HG03565 (cell line): Measurements from ENCODE around the gene THNSL1.
"Not testable (repeated sequence)": the region's sequence is repeated elsewhere in the genome, so short reads cannot be mapped to it uniquely, and the experiment has no call there.

Source experiments
- ATAC-seq: cut with Tn5 transposase; IDR thresholded peaks from one replicate; pipeline ENCODE4 v1.9.1; 2021; ENCODE audit warnings: mild to moderate bottlenecking, moderate library complexity; ENCODE audit not compliant: unreplicated experiment

THNSL1 gene, protein sequence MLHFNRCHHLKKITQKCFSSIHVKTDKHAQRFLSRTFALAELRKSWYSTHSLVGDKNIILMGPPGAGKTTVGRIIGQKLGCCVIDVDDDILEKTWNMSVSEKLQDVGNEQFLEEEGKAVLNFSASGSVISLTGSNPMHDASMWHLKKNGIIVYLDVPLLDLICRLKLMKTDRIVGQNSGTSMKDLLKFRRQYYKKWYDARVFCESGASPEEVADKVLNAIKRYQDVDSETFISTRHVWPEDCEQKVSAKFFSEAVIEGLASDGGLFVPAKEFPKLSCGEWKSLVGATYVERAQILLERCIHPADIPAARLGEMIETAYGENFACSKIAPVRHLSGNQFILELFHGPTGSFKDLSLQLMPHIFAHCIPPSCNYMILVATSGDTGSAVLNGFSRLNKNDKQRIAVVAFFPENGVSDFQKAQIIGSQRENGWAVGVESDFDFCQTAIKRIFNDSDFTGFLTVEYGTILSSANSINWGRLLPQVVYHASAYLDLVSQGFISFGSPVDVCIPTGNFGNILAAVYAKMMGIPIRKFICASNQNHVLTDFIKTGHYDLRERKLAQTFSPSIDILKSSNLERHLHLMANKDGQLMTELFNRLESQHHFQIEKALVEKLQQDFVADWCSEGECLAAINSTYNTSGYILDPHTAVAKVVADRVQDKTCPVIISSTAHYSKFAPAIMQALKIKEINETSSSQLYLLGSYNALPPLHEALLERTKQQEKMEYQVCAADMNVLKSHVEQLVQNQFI

GRCh38 chr10:25016376-25017153 lies at the start of gene THNSL1:
Gene THNSL1 (plus strand): TSS chr10:25016612. CDS start chr10:25023224, 6,612 bp downstream.
- ATAC-seq = peak; percentile 98

- no peak for ATAC-seq
Observed at GRCh38 chr10:24966962-24967481, 49.4 kb upstream of the THNSL1 start.

- no peak for ATAC-seq
Observed at GRCh38 chr10:24968349-24968748, 48.1 kb upstream of the THNSL1 start.

DNA sequence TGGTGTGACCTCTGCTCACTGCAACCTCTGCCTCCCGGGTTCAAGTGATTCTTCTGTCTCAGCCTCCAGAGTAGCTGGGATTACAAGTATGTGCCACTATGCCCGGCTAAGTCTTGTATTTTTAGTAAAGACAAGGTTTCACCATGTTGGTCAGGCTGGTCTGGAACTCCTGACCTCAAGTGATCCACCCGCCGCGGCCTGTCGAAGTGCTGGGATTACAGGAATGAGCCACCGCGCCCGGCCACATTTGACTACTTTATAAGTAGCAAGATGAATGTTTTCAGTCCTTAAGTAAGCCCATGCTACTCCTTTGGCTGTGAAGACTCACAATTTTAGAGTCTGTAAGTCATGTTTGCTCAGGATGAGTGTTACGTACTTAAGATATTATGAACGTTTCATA lies 47.5 kb upstream of the THNSL1 start:
- ATAC-seq = not testable (repeated sequence)

DNA sequence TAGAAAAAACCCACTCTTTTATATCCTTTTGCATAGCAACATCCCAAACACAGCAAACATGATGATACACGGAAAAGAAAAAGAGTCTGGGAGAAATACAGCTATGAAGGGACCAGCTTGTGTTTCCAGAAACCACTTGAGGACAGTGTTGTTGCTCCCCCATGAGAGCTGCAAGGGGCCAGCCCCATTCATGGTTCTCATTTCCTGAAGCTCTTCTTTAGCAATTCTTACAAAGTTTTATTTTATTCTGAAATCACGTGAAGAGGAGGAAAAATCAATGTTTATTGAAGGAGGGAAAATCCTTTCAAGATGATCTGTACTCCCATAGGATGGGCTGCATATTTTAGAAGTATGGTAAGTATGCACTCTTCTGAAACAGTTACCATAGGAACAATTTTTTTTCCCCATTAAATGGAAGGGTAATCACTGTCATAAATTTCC lies 46.6 kb upstream of the THNSL1 start:
- no peak for ATAC-seq

DNA sequence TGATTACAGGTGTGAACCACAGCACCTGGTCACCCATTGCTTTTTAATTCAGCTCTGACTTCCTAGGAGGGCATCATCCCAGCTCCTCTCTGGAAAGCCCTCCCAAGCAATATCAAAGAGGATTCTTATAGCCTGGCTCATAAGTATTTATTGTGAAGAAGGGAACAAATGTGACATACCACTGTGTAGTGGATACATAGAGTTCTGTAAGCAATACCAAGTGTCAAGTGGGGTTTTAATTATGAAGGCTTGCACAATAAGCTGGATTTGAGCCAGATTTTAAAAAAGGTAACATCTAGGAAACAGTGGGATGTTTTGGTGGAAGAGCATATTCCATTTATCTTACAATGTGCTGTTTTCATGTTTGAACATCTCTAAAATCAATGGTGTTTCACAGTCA lies 45.0 kb upstream of the THNSL1 start:
- no peak for ATAC-seq

DNA sequence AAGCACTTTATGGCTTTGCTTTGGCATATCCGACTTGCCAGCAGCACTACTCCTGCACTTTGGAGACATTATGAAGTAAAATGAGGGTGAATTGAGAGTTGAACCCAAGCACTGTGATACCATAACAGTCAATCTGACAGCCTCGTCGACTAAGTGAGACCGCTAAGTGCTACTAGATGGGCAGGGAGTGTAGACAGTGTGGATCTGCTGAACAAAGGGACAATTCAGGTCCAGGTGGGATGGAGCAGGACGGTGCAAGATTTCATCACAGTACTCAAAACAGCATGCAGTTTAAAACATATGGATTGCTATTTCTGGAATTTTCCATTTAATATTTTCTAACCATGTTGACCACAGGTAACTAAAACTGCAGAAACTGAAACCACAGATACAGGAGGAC lies 43.2 kb upstream of the THNSL1 start:
- ATAC-seq = no peak

DNA sequence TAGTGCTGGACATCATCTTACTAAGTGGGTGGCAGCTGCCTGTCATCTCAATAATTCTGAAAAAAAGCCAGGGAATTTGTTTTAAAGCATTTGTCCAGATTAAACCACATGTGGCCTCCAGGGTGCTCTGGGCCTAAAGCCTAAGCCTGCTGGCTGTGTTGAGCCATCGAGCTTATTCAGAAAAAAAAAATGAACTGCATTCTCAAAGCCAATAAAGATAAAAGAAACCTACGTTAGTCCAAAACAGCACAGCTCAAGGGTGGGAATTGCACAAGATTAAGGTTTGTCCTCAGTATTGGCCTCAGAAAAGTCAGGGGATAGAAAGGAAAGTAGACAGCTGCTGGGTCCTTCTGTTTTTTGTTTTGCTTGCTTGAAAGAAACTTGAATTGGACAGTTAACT lies 41.4 kb upstream of the THNSL1 start:
- no peak for ATAC-seq

GRCh38 chr10:24979685-24980084 lies 36.7 kb upstream of the THNSL1 start:
- no peak for ATAC-seq

DNA sequence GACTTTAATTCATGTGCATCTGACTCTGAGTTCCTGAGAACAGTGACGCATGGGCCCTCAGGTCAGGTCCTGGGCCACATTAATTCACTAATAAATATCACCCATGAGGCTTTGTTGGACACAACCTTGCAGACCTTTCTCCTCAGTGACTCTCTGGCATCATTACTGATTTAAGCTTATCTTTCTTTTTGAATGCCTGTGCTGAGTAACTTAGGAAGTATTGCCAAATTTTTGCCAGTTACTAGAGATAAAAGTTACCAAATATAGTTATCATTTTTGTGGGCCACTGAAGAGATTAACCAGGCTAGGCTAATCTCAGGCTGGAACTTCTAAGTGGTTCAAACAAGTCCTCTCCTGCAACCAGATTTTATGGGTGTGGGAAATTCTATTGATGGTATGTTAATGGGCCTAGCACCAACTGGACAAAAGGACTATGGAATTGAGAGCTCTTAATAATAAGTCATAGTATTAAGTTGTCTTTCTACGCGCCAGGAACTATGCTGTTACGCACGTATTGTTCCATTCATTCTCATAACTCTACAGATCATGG lies 35.2 kb upstream of the THNSL1 start:
- no peak for ATAC-seq

DNA sequence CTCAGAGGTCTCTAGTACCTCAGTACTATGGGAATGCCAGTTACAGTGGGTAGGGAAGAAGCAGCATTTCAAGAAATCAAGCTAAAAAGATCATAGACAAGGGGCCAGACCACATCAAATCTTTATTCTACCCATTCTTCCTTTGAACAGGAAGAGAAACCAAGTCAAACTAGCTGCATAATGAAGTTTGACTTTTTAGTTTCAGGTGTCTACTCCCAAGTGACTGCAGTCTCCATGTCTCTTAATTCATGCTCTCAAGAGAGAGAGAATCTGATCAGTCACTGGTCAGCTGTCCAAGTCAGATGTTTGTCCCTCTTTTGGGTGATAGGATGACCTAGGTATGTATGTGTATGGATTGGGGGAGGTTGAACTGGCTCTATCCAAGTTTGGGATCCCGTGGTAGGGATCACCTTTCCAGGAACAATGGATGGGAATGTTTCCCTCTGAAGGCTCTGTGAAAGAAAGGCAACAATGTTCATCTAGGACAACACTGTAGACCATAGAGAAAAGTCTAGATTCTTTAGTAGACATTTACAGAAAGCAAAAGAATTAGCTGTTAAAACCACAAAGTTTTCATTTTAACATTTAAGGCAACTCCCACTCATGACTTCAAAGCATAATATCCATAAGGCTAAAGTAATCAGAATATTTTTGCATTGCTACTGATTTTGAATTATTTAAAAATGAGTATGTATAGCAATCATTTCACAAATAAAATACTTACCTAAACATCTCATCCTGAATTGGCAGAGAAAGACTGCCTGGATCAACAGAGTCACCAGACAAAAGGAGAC lies 33.9 kb upstream of the THNSL1 start:
- ATAC-seq = no peak

- no peak for ATAC-seq
Observed at GRCh38 chr10:24983130-24983529, 33.3 kb upstream of the THNSL1 start.

DNA sequence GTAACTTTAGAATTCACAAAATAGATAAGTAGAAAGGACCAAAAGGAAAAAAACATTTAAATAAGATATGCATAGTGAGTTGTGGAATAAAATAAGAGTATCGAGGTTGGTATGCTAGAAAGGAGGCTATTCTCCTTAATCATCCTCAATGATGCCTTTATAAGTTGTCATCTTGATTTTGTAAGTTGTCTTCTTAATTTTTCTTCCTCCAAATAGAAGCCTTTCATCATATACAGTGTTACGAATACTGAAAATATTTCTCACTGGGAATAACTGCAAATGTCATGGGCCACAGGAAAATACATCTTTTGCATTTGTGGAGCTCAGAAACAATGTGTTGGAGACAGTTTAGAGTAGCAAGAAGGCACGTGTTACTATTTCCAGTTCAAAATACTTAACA lies 32.5 kb upstream of the THNSL1 start:
- no peak for ATAC-seq

DNA sequence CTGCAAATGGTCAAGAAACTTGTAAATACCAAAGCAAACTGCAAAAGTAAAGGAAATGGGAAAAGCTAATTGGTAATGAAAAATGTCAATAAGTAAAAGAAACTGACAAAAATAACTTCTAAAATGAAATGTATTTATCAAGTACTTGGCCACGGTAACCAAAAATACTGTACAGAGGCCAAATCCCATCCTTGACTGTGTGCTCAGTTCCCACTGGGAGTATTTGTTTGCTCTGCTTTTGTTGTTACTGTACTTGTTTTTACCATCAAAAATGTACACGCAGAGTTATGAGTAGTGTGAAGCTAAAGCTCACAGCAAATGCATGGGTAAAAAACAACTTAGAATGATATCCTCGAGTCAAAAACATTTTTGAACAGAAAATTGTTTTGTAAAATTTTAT lies 31.5 kb upstream of the THNSL1 start:
- ATAC-seq = no peak

DNA sequence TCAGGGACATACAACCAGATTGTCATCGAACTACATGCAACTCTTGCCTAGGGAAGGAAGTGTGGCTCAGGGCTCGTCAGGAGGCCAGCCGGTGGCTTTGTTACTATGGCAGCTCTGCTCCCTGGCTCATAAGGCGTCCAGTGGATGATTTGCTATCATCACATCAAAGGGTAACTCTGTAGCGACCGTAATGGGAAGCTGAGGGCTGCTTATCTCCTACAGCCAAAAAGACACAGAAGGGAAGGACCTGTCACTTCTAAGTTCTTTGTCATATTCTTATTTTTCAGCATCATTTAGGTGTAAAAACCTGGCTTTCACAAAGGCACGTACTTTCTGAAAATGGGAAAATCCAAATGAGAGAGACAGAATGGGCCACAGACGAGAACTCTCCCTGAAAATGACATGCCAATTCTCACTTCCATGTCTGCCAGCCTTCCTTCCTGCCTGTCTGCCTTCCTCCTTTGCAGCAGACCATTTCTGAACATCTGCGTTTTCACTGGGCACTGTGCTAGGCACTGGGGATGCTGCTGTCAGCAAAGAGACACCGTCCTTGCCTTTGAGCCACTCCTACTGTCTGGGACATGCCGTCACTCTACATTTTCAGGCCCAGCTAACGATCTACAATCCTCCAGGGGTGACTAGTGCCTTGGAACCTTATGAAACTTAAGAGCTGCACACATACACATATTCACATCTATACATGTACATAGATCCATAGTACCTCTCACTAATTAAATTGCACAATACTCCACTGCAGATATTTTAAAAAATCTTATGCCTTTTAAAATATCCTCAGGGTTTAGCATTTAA lies 27.4 kb upstream of the THNSL1 start:
- ATAC-seq = no peak

- ATAC-seq = no peak
Observed at GRCh38 chr10:24989867-24990266, 26.5 kb upstream of the THNSL1 start.

- no peak for ATAC-seq
Observed at GRCh38 chr10:24991298-24991697, 25.1 kb upstream of the THNSL1 start.

GRCh38 chr10:24992512-24993133 lies 23.8 kb upstream of the THNSL1 start:
- no peak for ATAC-seq
